Chondrocyte (in vitro differentiated cells): Measurements from ENCODE around the gene HCFC1. TPM values are rescaled to one million over a fixed set of nuclear protein-coding genes. Genes with fewer than 3 reads are reported as not detected.

Experiments used
- DNase-seq: peaks from one replicate; pipeline ENCODE4 v3.0.0; 2021; ENCODE audit warnings: mixed read lengths, low spot score
- H3K27ac Mint-ChIP-seq: one replicate; pipeline ENCODE4 v1.8.0; 2021; ENCODE audit warnings: mild to moderate bottlenecking, moderate library complexity, mixed read lengths; ENCODE audit not compliant: unreplicated experiment
- H3K27me3 Mint-ChIP-seq: 2 replicates; pipeline ENCODE4 v1.8.0; 2021; ENCODE audit warnings: low read depth, mixed read lengths
- H3K36me3 Mint-ChIP-seq: 2 replicates; pipeline ENCODE4 v1.8.0; 2021; ENCODE audit warnings: low read depth, mixed read lengths
- H3K4me1 Mint-ChIP-seq: 2 replicates; pipeline ENCODE4 v1.8.0; 2021; ENCODE audit warnings: low read depth, mild to moderate bottlenecking, mixed read lengths
- H3K4me3 Mint-ChIP-seq: one replicate; pipeline ENCODE4 v1.8.0; 2021; ENCODE audit warnings: mild to moderate bottlenecking, moderate library complexity, mixed read lengths; ENCODE audit not compliant: unreplicated experiment
- H3K9me3 Mint-ChIP-seq: 2 replicates; pipeline ENCODE4 v1.8.0; 2021; ENCODE audit warnings: low read depth, mixed read lengths
- total RNA-seq: library from RNA; stranded (reverse); gene quantifications from 3 replicates; pipeline ENCODE4 v1.2.1, GENCODE V29; 2021
- TF ChIP-seq, protein P1 (sequence below): fragments of 200-600 bp; sonication (generic); IDR thresholded peaks from 2 replicates; pipeline ENCODE4 v1.5.0; 2021; ENCODE audit warnings: antibody characterized with exemption, mild to moderate bottlenecking, moderate library complexity

HCFC1 gene
- total RNA-seq, 1 donor from 2014 or later = 67.2 TPM

DNA sequence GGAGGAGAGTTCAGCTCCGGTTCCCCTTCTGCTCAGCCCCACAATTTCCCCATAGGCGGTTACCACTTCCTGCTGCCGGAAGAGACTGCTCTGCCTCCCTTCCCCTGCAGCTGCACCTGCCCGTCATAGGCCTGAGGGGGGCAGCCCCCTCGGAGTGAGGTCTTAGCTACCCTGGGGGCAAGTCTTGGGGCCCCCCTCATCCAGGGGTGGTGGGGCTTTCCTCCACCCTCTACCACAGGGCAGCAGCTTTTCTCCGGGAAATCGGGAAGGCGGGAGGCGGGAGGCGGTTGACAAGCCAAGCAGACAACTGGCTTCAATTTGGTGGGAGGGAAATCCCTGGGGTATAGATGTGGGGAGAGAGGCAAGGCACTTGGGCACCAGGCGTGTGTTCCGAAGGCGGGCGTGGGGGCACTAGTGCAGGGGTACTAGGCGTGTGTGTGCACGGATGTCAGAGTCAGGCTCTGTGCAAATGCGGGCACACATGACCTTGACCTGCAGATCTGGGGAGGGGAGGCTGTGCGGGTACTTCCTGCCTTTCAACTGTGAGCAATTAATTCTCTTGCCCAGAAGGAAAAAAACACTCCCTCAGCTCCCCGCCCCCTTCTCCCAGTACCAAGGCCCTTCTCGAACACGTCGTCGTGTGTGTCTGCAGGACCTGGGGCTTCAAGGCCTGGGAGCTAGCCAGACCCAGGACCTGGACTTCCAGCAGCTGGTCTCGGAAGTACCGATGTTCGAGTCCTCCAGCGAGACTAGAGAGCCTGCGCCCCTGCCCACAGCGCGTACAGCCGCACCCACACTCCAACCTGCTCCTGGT lies 44.6 kb downstream of the HCFC1 start:
- Mint-ChIP-seq H3K9me3 (no peaks in the 10 kb centered on the region), H3K36me3 (peaks cover 4% of the 10 kb centered on the region), H3K4me1 (peaks cover 27% of the 10 kb centered on the region), H3K4me3 (peak overlapping the region; percentile 77), H3K27ac (peak overlapping the region; percentile 86), H3K27me3 (no peaks in the 10 kb centered on the region)
- TF ChIP-seq, protein P1, sequence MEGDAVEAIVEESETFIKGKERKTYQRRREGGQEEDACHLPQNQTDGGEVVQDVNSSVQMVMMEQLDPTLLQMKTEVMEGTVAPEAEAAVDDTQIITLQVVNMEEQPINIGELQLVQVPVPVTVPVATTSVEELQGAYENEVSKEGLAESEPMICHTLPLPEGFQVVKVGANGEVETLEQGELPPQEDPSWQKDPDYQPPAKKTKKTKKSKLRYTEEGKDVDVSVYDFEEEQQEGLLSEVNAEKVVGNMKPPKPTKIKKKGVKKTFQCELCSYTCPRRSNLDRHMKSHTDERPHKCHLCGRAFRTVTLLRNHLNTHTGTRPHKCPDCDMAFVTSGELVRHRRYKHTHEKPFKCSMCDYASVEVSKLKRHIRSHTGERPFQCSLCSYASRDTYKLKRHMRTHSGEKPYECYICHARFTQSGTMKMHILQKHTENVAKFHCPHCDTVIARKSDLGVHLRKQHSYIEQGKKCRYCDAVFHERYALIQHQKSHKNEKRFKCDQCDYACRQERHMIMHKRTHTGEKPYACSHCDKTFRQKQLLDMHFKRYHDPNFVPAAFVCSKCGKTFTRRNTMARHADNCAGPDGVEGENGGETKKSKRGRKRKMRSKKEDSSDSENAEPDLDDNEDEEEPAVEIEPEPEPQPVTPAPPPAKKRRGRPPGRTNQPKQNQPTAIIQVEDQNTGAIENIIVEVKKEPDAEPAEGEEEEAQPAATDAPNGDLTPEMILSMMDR = no peak
- no peak for DNase-seq

DNA sequence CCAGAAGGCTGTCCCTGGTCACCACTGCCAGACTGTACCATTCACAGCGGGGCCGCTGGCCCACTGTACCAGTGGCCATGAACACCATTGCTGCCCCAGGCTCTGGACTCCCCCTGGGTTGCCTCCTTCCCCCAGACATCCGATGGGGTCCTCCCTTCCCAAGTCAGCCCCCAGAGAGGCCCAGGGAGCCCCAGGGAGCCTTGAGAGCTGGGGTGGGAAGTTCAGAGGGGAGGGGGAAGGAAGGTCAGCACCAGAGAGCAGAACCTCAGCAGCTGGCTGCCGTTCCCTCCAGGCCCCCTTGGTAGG lies 45.1 kb downstream of the HCFC1 start:
- Mint-ChIP-seq H3K36me3 (peaks cover 3% of the 10 kb centered on the region), H3K9me3 (no peaks in the 10 kb centered on the region), H3K4me3 (no peak overlapping the region), H3K4me1 (peaks cover 27% of the 10 kb centered on the region), H3K27ac (no peak overlapping the region), H3K27me3 (no peaks in the 10 kb centered on the region)
- TF ChIP-seq, protein P1 = no peak
- DNase-seq = no peak

DNA sequence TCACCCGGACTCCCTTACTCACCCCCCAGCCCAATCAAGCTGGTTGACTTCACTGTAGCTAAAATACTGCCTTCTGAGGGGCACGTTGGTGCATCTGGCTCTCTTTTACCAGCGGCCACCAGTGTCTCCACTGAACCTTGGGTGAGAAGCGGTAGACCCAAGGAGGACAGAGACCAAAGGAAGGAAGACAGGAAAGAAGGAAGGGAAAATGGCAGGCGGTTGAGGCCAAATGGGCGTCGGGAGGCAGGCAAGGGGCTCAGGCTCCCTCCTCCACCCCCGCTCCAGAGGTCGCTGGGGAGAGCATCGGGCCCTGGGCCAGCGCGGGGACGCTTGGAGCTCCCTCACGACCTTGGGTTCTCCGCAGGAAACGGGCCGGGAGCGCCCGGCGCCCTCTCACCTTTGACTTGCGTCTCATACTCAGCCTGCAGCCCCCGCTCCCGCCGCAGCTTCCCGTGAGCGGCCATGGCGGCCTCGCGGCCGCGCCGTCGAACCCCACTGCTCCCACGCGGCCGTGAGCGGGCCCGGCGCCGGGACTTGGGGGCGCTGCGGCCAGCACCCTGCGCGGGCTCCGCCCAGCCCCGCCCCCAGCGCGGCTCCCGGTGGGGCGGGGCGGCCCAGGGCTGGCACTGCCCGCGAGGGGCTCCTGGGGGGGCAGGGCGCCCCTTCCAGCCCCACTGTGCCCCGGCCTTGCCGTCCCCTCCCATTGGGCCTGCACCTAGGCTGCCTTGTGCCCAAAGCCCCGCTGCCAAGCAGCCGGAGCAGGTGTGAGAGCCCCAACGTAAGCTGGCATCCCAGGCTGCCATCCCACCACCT lies 45.7 kb downstream of the HCFC1 start, which contains the start of gene ARHGAP4:
Gene ARHGAP4 (minus strand): TSS at position 526 of the 813 bp plus-strand sequence. CDS start 62 bp downstream, at position 464.
- Mint-ChIP-seq H3K4me1 (peaks cover 24% of the 10 kb centered on the region), H3K27ac (peak within 1 kb of the TSS; percentile 54), H3K4me3 (peak within 1 kb of the TSS; percentile 77), H3K9me3 (no peaks in the 10 kb centered on the region), H3K36me3 (no peaks in the 10 kb centered on the region), H3K27me3 (no peaks in the 10 kb centered on the region)
- no peak for DNase-seq
- TF ChIP-seq, protein P1 = no peak

DNA sequence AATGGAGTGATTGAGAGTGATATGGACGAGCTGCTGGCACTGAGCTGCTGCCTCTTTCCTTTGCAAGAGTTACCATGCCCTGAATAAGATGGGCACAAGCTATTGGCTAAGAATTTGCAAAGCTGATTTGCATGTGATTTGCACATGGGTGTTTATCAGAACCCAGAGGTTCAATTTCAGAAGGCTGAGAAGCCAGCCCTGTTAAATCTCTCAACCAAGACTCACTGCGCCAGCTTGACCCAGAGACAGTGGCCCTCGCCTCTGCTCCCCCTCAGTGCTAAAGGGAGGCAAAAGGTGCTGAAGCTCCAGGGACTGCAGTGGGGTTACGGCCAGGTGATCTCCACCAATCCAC lies 46.3 kb downstream of the HCFC1 start:
- Mint-ChIP-seq H3K27ac (no peak overlapping the region), H3K9me3 (no peaks in the 10 kb centered on the region), H3K4me1 (peaks cover 24% of the 10 kb centered on the region), H3K27me3 (no peaks in the 10 kb centered on the region), H3K36me3 (no peaks in the 10 kb centered on the region), H3K4me3 (no peak overlapping the region)
- TF ChIP-seq, protein P1 = no peak
- no peak for DNase-seq

DNA sequence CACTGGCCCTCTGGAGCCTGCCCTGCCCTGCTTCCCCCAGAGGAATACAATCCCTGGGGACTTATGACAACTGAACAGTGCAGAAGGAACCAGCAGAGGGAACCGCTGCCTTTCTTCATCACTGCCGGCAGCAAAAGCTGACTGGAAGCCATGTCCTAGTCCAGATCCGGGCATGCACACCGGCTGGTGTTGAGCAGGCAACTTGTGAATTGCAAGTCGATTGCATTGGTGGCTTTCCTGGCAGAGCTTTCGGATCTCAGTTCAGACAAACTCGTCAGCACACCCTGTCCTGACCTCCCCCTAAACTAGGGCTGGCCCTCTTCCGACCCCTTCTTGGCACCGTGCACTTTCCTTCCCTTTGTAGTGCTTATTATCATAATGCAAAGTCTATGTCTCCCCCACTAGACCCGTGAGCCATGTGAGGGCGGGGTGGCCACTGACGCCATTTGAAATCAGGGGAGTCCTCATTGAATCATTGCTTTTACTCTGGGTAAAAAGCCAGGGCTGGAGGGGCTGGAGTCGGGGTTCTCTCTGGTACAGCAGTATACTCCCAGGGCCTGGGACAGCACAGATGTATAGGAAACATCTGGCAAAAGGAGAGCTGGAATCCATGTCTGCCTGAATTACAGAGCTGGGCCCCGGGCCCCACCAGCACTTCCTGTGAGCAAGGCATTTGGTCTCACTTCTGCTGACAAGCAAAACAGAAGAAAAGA lies 47.3 kb downstream of the HCFC1 start:
- H3K27ac Mint-ChIP-seq = no peak overlapping the region
- TF ChIP-seq, protein P1 = peak; percentile 44
- H3K4me1 Mint-ChIP-seq = peaks cover 23% of the 10 kb centered on the region
- no peak overlapping the region for H3K4me3 Mint-ChIP-seq
- no peaks in the 10 kb centered on the region for H3K36me3 Mint-ChIP-seq
- H3K27me3 Mint-ChIP-seq = no peaks in the 10 kb centered on the region
- no peak for DNase-seq
- H3K9me3 Mint-ChIP-seq = no peaks in the 10 kb centered on the region
